ENCODE measurements around the gene SH3D19.
"Not testable (repeated sequence)": the region's sequence is repeated elsewhere in the genome, so short reads cannot be mapped to it uniquely, and the experiment has no call there.

SH3D19 gene

GRCh38 chr4:151246742-151247141, 78.7 kb downstream of the SH3D19 start:
- H3K27ac ChIP-seq, result no peak overlapping the region
- no peaks in the 10 kb centered on the region for H4K20me1 ChIP-seq (ENCODE audit: insufficient read depth)
- H3K9ac ChIP-seq, result no peak overlapping the region
- H3K79me2 ChIP-seq (ENCODE audit: insufficient read depth, low read depth), result no peaks in the 10 kb centered on the region
- no peaks in the 10 kb centered on the region for H3K36me3 ChIP-seq (ENCODE audit: insufficient read depth)
- no peak overlapping the region for H3K4me2 ChIP-seq
- H3K27me3 ChIP-seq (ENCODE audit: insufficient read depth, low read depth), result no peaks in the 10 kb centered on the region
- no peak overlapping the region for H3K4me3 ChIP-seq (IDR thresholded peaks at IDR 0.05; ENCODE audit: insufficient read depth, low read depth, low read length)
- TF ChIP-seq CTCF (conservative IDR thresholded peaks at IDR 0.05; ENCODE audit: low read depth, low read length), result no peak
- H2AFZ ChIP-seq (ENCODE audit: low read depth), result no peak overlapping the region
- H3K4me1 ChIP-seq (ENCODE audit: low read depth, poor library complexity, severe bottlenecking), result no peaks in the 10 kb centered on the region

GRCh38 chr4:151242305-151242704, 83.1 kb downstream of the SH3D19 start:
- H4K20me1 ChIP-seq (ENCODE audit: insufficient read depth), result no peaks in the 10 kb centered on the region
- H3K27ac ChIP-seq, result no peak overlapping the region
- no peak for TF ChIP-seq CTCF (conservative IDR thresholded peaks at IDR 0.05; ENCODE audit: low read depth, low read length)
- no peaks in the 10 kb centered on the region for H3K27me3 ChIP-seq (ENCODE audit: insufficient read depth, low read depth)
- no peak overlapping the region for H3K4me3 ChIP-seq (IDR thresholded peaks at IDR 0.05; ENCODE audit: insufficient read depth, low read depth, low read length)
- no peaks in the 10 kb centered on the region for H3K4me1 ChIP-seq (ENCODE audit: low read depth, poor library complexity, severe bottlenecking)
- H3K4me2 ChIP-seq, result no peak overlapping the region
- H3K36me3 ChIP-seq (ENCODE audit: insufficient read depth), result no peaks in the 10 kb centered on the region
- no peaks in the 10 kb centered on the region for H3K79me2 ChIP-seq (ENCODE audit: insufficient read depth, low read depth)
- H3K9ac ChIP-seq, result no peak overlapping the region
- H2AFZ ChIP-seq (ENCODE audit: low read depth), result no peak overlapping the region

- Histone ChIP-seq H3K9ac (no peak overlapping the region), H3K79me2 (ENCODE audit: insufficient read depth, low read depth) (no peaks in the 10 kb centered on the region), H3K4me2 (no peak overlapping the region), H3K36me3 (ENCODE audit: insufficient read depth) (no peaks in the 10 kb centered on the region), H4K20me1 (ENCODE audit: insufficient read depth) (no peaks in the 10 kb centered on the region), H3K4me1 (ENCODE audit: low read depth, poor library complexity, severe bottlenecking) (no peaks in the 10 kb centered on the region), H3K4me3 (IDR thresholded peaks at IDR 0.05; ENCODE audit: insufficient read depth, low read depth, low read length) (no peak overlapping the region), H3K27ac (no peak overlapping the region), H3K27me3 (ENCODE audit: insufficient read depth, low read depth) (no peaks in the 10 kb centered on the region), H2AFZ (ENCODE audit: low read depth) (no peak overlapping the region)
- TF ChIP-seq CTCF (conservative IDR thresholded peaks at IDR 0.05; ENCODE audit: low read depth, low read length), result no peak
Observed at GRCh38 chr4:151239608-151240007, 85.8 kb downstream of the SH3D19 start.

- H4K20me1 ChIP-seq (ENCODE audit: insufficient read depth), result no peaks in the 10 kb centered on the region
- no peak overlapping the region for H2AFZ ChIP-seq (ENCODE audit: low read depth)
- no peaks in the 10 kb centered on the region for H3K27me3 ChIP-seq (ENCODE audit: insufficient read depth, low read depth)
- H3K36me3 ChIP-seq (ENCODE audit: insufficient read depth), result no peaks in the 10 kb centered on the region
- H3K4me1 ChIP-seq (ENCODE audit: low read depth, poor library complexity, severe bottlenecking), result no peaks in the 10 kb centered on the region
- no peak for TF ChIP-seq CTCF (conservative IDR thresholded peaks at IDR 0.05; ENCODE audit: low read depth, low read length)
- H3K9ac ChIP-seq, result no peak overlapping the region
- no peak overlapping the region for H3K27ac ChIP-seq
- no peak overlapping the region for H3K4me2 ChIP-seq
- no peak overlapping the region for H3K4me3 ChIP-seq (IDR thresholded peaks at IDR 0.05; ENCODE audit: insufficient read depth, low read depth, low read length)
- no peaks in the 10 kb centered on the region for H3K79me2 ChIP-seq (ENCODE audit: insufficient read depth, low read depth)
Observed at GRCh38 chr4:151238477-151238876, 86.9 kb downstream of the SH3D19 start.

GRCh38 chr4:151236036-151236435, 89.4 kb downstream of the SH3D19 start:
- Histone ChIP-seq H3K9ac (no peak overlapping the region), H3K4me3 (IDR thresholded peaks at IDR 0.05; ENCODE audit: insufficient read depth, low read depth, low read length) (no peak overlapping the region), H3K4me1 (ENCODE audit: low read depth, poor library complexity, severe bottlenecking) (no peaks in the 10 kb centered on the region), H3K27me3 (ENCODE audit: insufficient read depth, low read depth) (no peaks in the 10 kb centered on the region), H3K27ac (no peak overlapping the region), H2AFZ (ENCODE audit: low read depth) (no peak overlapping the region), H3K79me2 (ENCODE audit: insufficient read depth, low read depth) (no peaks in the 10 kb centered on the region), H4K20me1 (ENCODE audit: insufficient read depth) (no peaks in the 10 kb centered on the region), H3K36me3 (ENCODE audit: insufficient read depth) (no peaks in the 10 kb centered on the region), H3K4me2 (no peak overlapping the region)
- no peak for TF ChIP-seq CTCF (conservative IDR thresholded peaks at IDR 0.05; ENCODE audit: low read depth, low read length)

- not testable (repeated sequence) for H3K4me2 ChIP-seq; H3K36me3 ChIP-seq (ENCODE audit: insufficient read depth)
Observed at GRCh38 chr4:151235373-151235772, 90.0 kb downstream of the SH3D19 start.

More at GRCh38 chr4:151235373-151235772, 90.0 kb downstream of the SH3D19 start:
- H3K27ac ChIP-seq; H2AFZ ChIP-seq (ENCODE audit: low read depth); H3K9ac ChIP-seq; H3K4me1 ChIP-seq (ENCODE audit: low read depth, poor library complexity, severe bottlenecking); H3K27me3 ChIP-seq (ENCODE audit: insufficient read depth, low read depth); H3K79me2 ChIP-seq (ENCODE audit: insufficient read depth, low read depth); H4K20me1 ChIP-seq (ENCODE audit: insufficient read depth); H3K4me3 ChIP-seq (IDR thresholded peaks at IDR 0.05; ENCODE audit: insufficient read depth, low read depth, low read length): not testable (repeated sequence)

Data from KMS-11 (cell line).